SK-N-DZ (cell line): ENCODE results near the gene RABGAP1.

Experiments used
- DNase-seq: peaks from one replicate; pipeline ENCODE4 v3.0.0-alpha.2; 2015; ENCODE audit warnings: low spot score

Gene RABGAP1

DNA sequence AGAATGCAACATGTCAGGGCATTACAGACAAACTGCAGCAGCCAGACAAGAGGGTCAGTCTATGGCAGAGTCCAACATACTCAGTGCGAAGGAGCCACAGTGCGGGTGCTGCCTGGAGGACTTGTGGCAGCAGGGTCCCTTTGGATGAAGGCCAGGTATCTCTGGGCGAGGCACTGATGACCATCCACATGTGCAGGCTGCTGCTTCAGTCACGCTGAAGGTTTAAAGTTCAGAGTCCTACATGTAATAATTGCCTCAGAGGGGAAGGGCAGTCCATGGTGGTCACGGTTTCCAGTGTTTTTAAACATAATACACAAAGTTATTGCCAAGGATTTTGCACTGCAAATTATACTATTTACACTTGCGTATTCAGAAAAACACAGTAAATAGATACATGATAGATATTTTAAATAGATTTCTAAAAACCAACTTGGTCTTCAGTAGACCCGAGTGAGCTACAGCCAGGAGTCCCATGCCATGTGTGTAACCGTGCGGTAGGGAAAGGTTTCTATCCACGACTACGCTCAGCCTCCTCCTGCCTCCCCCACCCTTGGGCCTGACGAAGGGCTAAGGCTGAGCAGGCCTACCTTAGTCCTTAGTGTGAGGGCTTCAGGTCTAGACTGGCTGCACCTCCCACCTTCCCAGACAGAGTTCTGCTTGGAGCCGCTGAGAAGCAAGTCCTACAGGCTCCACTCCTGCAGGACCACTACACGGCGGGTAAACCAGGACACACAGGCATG, 168.9 kb downstream of the RABGAP1 start:
- no peak for DNase-seq

DNA sequence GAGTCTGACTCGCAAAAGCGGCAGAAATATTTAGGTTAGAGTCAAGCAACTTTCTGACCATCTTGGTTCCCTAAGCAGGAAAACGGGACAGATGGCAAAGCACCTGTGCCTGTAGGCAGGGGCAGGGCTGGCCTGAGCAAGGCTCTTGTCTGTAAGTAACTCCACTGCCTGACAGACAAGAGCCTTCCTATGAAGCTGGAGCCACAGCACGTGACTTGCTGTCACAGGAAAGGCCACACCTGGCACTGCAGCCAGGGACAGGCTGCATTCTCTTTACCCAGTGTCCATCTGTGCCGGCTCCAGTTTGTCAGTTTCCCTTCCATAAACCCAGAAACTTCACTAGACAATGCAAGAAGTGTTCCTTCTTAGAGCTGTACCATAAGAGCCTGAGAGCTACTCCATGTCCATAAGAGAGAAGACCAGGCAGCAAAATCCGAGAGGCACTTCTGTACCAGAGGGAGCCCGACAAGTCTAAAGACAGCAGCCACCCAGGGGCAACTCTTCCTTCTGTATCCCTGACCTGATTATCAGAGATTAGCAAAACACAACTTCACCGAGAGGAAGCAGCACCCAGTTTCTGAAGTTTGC, 170.7 kb downstream of the RABGAP1 start:
- DNase-seq = no peak

DNA sequence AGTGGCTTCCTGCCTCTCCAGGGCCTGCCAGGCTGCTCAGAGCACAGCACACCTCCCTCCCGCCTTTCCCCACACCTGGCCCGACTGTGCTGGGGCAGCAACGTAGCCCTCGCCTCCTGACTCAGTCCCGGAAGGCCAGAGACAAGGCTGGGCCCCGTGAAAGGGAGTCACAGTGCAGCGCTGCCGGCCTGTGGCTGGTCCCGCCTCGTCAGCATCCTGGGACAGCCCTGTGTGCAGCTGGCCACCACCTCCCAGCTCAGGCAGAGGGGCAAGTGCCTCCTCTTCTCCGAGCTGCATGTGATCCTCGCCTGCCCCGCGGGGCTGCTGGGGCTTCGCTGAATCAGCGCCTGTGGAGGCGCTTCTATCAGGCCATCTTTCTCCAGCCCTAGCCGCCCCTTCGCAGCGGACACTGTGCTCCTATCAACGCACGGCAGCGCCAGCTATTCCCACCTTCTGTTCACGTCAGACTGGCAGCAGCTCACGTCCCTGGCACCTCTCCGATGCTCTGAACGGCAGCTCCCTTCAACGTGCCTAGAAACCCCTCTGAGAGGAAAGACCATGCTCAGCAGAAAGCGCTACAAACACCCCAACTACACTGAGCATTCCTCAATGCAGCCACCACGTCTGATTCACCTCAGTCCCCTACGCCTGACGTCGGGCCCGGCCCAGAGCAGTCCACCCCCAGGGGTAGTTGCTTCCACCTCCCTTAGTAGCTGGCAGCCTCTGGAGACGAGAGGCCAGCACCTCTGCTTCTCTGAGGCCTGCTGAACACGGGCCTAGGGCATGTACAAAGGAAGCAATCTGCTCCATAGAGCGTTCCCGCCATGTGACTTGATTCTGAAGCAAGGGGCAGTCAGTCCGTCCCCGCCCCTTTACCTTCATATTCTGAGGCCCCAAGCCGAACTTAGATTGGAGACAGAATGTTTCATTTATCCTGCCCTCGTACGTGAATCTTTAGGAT, 171.5 kb downstream of the RABGAP1 start:
- no peak for DNase-seq

DNA sequence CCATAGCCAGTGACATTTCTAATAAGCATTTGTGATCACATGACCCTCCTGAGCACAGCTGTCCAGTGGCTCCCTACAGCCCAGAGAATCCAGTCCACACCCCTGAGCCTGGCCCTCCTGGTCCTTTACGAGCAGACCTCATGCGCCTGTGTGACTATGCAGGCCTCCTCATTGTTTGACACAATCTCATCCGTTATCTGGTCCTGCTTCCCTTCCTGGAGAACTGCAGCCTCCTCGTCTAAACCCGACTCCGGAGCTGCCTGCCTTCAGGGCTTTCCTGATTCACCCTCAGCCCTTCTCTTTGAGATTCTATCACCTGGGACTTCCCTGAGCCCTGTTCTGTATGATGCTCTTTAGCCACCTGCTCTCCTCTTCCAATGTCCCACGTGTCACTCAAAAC, 172.4 kb downstream of the RABGAP1 start:
- DNase-seq = peak; percentile 52

DNA sequence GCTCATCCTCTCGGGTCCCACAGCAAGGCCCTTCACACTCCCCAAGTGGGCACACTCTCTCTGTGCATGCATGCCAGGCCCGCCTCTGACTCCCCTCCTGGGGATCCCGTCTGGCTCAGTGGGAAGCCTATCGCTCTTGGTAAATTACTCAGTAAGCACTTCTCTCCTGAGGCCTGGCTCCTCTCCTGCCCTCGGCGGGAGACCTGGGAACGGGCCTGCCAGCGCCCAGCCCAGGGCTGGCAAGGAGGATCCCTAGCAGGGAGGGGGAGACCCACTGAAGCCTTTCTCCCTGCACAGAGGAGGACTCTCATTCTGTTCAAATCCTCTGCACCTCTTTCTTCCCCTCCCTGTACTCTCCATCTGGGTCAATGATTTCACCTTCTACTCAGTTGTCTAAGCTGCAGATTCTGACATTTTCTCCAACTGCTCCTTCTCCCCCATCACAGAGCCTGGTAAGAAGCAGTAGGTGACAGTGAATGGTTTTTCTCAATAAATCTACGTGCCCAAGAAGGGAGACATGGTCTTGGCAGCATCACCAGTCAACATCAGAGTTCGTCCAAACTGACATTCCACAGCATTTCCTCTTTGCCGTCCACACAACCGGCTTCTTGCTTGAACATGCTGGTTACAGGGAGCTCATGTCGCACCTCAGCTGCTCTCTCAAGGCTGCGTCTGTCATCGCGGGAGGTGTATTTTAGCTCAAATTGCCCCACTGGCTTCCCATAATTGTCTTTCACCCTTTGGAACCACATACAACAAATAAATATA, 174.5 kb downstream of the RABGAP1 start:
- DNase-seq = no peak

DNA sequence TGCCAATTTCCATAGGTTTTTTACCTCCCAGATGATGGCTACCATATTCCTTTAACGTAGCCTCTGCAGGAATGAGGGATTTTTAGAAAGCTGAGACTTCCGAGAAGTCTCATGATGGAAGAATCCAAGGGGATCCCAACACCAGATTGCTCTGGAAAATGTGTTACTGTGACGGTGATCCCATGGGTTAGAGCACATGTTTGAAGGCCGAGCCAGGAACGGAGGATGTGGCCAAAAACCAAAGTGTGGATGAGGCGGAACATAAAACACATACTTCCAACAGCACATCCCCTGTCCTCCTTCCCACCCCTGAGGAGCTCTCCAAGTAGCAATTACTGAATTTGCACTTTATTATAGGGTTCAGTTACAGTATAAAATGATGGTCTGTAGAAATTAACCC, 175.2 kb downstream of the RABGAP1 start:
- no peak for DNase-seq

DNA sequence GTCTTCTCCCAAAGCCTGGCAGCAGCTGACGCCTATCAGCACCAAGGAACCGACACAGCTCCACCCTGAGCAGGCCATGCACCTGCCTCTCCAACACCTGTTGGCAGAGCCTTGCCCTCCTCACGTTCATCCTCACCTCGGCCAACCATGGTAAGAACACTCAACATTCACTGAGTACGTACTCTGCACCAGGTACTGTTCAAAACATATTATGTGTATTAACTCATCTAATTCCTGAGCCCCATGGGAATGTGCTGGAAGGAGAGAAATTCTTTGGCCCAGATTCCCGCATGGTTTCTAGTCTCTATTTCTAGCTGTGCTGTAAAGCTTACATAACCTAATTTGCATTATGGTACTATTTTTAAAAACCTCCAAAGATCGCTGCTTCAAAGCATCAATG, 178.7 kb downstream of the RABGAP1 start:
- DNase-seq = no peak

DNA sequence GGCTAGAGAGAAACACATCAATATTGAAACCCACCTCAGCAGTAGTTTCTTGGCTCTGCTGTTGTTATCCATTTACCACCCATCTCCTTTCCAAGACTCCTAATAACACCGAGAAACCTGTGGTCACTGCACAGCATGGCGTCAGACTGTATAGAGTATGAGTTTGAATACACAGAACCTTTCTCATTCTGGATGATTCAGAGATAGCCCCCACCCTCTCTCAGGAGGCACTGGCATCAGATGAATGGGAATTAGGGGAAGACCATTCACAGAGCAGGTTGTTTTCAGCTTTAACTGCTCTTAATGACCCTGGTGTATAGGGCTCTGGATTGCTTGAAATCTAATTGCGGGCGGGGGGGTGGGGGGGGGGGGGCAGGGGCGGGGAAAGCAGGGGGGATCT, 179.3 kb downstream of the RABGAP1 start:
- DNase-seq = peak; percentile 59

DNA sequence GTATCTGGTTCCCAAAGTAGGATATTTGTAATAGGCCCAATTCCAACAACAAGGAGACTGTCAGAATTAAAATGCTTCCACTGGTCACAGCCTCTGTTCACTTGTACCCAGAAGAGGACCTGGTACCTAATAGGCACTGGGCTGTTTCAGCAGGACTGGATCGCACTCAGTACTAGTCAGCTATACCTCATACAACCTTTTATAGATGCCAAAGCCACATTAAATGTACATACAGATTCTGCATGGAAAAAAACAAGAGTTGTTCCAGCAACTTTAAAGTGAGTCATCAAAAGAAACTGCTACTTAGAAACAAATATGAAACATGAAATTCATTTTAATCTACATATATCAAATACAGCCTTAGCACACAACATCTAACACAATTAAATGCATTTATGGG, 180.1 kb downstream of the RABGAP1 start:
- no peak for DNase-seq

DNA sequence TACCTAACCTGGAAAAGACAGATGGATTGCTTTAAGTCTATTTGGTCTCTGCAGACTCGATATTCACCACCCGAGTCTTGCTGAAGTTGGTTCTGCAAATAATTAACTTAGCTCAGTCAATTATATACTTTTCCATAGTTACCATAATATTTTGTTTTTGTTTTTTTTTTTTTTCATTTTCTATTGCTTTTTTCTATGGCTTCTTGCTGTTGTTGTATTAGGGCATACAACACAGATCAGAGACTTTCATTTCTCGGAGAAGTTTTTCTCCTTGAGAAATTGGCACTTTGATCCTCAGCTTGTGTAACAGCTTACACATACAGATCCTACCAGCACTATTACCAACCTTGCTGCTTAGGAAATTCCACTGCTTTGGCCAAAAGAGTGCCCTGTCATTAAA, 180.6 kb downstream of the RABGAP1 start:
- DNase-seq = no peak

DNA sequence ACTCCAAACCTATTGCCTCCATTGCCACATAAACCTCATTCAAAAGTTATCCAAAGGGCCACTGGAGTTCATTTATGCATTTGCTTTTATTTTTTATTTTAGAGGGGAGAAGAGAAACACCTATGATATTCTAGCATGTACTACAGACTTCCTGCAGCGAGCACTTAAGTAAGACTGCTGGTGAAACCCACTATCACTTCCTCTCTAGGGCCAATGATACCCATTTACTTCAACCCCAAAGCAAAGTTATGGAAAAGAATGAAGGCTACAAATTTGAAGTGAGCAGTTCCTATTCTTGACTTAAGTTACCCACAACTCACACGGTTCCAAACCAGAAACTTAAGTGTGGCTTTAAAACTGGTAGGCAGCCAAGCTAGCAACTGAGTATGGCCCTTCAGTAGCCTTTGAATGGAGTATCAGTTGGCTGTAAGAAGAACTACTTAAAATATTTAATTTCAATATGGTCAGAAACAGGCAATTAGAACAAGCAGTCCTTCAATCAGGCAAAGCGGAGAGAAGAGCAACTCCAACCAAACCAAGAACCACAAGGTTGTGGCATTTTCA, 186.8 kb downstream of the RABGAP1 start:
- no peak for DNase-seq

DNA sequence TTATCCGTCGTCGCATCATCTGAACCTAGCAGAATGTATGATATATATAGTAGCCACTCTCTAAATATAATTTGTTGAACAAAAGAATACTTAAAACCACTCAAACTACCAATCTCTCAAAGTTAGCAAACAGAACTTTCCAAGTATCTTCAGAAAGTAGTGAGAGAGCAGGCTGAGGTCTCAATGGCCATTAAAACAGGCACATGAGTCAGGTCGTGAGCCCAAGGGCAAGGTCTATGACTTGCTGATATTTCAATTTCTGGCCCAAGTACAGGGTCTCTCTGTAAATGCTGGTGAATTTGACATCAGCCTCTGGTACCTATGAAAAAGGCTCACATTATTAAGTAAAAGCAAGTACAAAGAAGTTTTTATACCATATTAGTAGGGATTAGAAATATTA, 187.8 kb downstream of the RABGAP1 start:
- DNase-seq = no peak

DNA sequence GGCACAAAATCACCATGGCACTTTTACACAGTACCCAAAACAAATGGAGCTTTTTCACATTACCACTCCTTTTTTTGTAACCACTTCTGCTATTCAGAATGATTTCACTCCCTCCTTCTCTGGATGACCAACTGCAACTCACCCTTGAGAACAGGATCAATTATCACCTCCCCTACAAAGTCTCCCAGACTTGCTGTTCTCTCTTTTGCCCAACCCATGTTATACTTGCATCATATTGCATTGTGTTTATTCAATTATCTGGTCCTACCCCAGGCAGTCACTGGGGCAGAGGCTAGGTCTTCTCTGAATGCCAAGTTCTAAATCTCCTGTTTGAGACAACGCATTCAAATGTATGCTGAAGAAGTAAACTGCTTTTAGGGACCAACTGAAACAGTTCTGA, 188.6 kb downstream of the RABGAP1 start:
- no peak for DNase-seq

DNA sequence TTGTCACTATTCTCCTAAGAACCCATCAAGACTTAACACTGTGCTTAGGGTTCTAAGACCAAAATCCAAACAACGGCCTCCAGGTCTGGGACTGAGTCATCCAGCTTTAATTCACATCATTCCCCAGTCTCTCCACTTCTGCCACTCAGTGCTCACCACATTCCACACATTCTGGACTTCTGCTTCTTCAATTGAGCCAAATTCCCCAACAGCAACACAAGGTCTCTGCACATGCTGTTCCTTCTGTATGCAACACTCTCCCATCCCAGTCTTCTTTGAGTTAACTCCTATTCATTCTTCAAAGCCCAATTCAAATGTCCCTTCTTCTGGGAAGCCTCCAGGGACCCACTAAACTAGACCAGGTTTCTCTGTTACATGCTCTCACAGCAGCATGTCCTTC, 190.4 kb downstream of the RABGAP1 start:
- DNase-seq = no peak

DNA sequence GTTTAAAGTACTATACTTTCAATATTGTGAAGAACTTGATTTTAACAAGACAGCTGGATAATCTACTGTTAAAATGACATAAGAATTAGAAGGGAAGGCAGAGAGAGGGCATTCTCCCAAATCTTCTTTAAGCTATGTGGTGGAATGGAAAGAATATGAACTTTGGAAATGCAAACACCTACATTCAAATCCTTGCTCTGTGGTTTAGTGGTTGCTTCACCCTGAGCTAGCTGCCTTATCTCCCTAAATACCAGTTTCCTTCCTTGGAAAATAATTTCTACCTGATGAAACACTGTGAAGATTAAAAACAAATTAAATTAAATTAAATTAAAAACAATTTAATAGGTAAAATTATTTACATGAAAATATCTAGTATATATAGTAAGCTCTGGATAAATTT, 191.2 kb downstream of the RABGAP1 start:
- no peak for DNase-seq

DNA sequence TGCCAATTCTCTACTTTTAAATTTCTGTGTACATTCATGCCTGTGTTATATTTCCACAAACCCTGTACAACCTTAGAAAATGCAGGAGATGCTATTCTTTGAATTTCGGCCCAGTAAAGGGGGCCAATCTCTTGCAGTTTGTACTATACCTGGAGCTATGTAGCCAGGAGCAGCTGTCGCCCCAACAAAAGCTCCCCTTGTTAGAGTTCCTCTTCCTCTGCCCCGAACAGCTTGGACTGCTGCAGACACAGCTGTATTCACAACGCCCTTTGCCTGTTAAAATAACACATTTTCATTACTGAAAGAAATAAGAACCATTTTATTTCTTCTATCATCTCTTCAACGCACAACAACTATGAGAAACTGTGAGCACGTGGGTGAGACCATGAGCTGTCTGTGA, 191.9 kb downstream of the RABGAP1 start:
- no peak for DNase-seq

DNA sequence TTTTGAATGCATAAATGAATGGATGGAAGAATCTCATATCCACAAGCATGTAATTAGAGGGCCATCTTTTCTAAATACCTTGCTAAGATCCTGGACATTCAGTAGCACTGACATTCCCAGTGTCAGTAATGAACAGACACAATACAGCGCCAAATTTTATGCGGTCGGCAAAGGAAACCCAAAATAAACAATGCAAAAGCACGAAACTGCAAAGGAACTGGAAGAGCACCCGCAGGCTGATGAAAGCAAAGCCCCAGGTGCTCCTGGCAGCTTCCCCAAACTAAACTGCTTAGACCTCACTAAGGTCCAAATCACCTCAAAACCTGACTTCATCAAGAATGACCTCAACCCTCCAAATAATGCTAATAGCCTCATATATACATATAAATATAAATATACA, 194.6 kb downstream of the RABGAP1 start:
- no peak for DNase-seq

DNA sequence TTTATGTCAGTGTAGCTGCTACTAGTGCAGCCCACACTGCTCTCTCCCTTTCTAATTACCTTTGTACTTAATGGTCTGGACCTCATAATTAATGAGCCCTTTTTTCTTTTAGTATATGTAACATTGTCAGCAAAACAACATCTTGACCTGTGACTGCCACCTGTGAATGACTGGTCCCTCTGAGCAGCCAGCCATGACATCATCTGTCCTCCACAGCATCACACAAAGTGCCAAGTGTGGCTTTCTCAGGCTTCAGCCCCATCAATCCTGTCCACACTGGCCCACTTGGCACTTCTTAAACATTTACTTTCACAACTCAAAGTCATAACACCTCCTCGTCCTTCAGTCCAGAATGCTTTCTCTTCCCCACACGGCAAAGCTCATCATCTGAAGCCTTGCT, 197.3 kb downstream of the RABGAP1 start:
- no peak for DNase-seq

DNA sequence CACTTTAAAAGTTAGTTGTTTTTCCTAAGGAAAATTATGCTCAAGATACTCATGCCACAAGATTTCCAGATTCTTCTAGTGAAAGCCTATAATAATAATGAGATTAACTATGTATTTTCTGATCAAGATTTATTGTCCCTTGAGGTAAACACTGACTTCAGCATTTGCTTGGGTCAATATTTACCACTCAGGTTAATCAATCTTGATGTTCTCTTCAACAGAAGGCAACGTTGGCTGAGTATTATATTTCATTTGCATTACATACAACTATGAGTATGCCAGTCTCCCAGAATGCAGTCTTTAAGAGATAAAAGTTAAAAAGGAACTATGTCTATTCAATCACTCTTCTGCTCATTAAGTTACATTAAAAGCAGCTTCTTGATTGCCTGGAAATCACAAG, 208.2 kb downstream of the RABGAP1 start:
- DNase-seq = no peak

DNA sequence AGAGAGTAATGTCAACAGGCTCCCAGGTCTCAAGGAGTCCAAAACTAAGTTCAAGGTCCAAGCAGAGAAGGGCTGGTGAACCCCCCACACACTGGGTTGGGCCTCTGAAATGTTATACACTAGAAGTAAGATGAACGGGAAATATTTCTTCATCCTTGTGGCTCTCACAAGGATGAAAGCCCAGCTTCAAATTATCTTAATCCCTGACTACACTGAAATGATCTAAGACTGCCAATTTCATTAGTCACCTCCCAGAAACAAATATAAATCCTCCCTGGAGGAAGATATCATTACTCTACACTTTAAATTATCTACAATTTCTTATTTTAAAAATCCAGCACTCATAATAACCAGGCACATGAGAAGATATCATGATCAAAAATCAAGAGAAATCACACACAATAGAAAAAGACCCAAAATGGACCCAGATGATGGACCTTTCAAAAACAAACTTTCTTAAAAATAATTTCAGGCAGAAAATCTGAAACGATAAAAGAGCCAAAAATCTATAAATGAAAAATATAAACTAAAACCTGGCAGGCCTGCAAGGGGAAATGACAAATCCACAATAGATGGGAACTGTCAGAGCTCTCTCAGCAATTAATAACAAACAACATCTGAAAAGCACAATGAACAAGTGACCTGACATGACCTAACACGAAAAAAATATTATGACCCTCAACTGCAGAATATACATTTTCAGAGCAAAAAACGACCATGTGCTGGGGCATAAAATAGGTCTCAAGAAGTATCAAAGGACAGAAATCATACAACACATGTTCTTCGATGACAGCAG, 210.1 kb downstream of the RABGAP1 start:
- DNase-seq = no peak
